ENCODE measurements around the gene DTWD2.

DNA sequence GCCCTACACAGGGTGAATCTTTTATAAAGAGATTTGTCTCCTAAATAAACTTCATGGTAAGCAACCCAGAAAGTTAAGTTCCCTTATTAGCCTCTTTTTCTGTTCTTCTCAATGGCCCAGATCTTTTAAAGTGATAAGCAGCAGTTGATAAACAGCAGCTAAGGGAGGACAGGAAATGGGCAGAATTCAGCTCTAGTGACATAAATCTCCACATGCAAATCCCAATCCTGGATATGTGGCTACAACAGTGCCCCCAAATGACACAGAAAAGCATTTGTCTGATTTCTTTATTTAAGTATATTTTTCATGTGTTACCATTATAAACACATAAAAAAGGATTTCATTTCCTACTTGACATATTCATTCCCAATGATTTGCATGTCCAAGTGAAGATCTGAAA lies 199.0 kb downstream of the DTWD2 start:
- TF ChIP-seq, protein P1, sequence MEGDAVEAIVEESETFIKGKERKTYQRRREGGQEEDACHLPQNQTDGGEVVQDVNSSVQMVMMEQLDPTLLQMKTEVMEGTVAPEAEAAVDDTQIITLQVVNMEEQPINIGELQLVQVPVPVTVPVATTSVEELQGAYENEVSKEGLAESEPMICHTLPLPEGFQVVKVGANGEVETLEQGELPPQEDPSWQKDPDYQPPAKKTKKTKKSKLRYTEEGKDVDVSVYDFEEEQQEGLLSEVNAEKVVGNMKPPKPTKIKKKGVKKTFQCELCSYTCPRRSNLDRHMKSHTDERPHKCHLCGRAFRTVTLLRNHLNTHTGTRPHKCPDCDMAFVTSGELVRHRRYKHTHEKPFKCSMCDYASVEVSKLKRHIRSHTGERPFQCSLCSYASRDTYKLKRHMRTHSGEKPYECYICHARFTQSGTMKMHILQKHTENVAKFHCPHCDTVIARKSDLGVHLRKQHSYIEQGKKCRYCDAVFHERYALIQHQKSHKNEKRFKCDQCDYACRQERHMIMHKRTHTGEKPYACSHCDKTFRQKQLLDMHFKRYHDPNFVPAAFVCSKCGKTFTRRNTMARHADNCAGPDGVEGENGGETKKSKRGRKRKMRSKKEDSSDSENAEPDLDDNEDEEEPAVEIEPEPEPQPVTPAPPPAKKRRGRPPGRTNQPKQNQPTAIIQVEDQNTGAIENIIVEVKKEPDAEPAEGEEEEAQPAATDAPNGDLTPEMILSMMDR (IDR thresholded peaks at IDR 0.05) = no peak
- TF ChIP-seq POLR2A (IDR thresholded peaks at IDR 0.05) = no peak

All from testis (tissue), 2 donors.